K562 (cell line): ENCODE results near the gene ADAR. TPM values are rescaled to one million over a fixed set of nuclear protein-coding genes. Genes with fewer than 3 reads are reported as not detected.

ENCODE experiments used
- CBFA2T2 ChIP-seq: fragments of 450-650 bp; conservative IDR thresholded peaks from 2 replicates; pipeline ENCODE4 v1.6.1; 2017; ENCODE audit warnings: mild to moderate bottlenecking
- CTBP1 ChIP-seq: fragments of 450-650 bp; IDR thresholded peaks from 2 replicates; pipeline ENCODE4 v1.6.1; 2016; ENCODE audit warnings: borderline replicate concordance
- DPF2 ChIP-seq: fragments of 450-650 bp; IDR thresholded peaks from 2 replicates; pipeline ENCODE4 v1.6.1; 2016
- ELF4 ChIP-seq: fragments of 450-650 bp; formaldehyde crosslinking; IDR thresholded peaks from 2 replicates; pipeline ENCODE4 v1.4.0; 2022; ENCODE audit warnings: missing genetic modification characterization
- FIP1L1 ChIP-seq: fragments of 200-400 bp; formaldehyde crosslinking; IDR thresholded peaks from 2 replicates; pipeline ENCODE4 v1.6.1; 2018; ENCODE audit warnings: mild to moderate bottlenecking, low read depth, low read length; ENCODE audit not compliant: poor library complexity, severe bottlenecking
- FUS ChIP-seq: fragments of 200-400 bp; formaldehyde crosslinking; optimal IDR thresholded peaks from 2 replicates; pipeline ENCODE3; 2017; ENCODE audit warnings: low read depth, low read length
- POLR3G ChIP-seq: IDR thresholded peaks from 2 replicates; pipeline ENCODE4 v1.6.1; 2011; ENCODE audit not compliant: insufficient read length, insufficient replicate concordance; ENCODE audit errors: extremely low read depth
- PPARD ChIP-seq: fragments of 250-450 bp; sonication (Bioruptor Pico); IDR thresholded peaks from 2 replicates; pipeline ENCODE4 v1.8.0; 2022; ENCODE audit warnings: inconsistent platforms, mild to moderate bottlenecking, moderate library complexity
- RBM39 ChIP-seq: fragments of 200-400 bp; formaldehyde crosslinking; optimal IDR thresholded peaks from 2 replicates; pipeline ENCODE3; 2018; ENCODE audit warnings: low read depth, low read length
- SMARCE1 ChIP-seq: fragments of 450-650 bp; IDR thresholded peaks from 2 replicates; pipeline ENCODE4 v1.7.1; 2016; ENCODE audit warnings: mild to moderate bottlenecking
- SNIP1 ChIP-seq: fragments of 450-650 bp; IDR thresholded peaks from 2 replicates; pipeline ENCODE4 v1.7.1; 2017; ENCODE audit warnings: low read depth, mild to moderate bottlenecking
- SRSF9 ChIP-seq: fragments of 200-400 bp; formaldehyde crosslinking; IDR thresholded peaks from 2 replicates; pipeline ENCODE4 v1.6.1; 2017; ENCODE audit warnings: low read depth, low read length, borderline replicate concordance
- ZBTB1 ChIP-seq: sonication (generic); formaldehyde crosslinking; IDR thresholded peaks from 2 replicates; pipeline ENCODE4 v1.8.1; 2023; ENCODE audit warnings: missing genetic modification reagents, low read depth, mild to moderate bottlenecking, borderline replicate concordance
- ZFPM2 ChIP-seq: fragments of 250-450 bp; sonication (Bioruptor Pico); IDR thresholded peaks from 2 replicates; pipeline ENCODE4 v1.5.1; 2022; ENCODE audit warnings: mild to moderate bottlenecking
- ZNF146 ChIP-seq: IDR thresholded peaks from one replicate; pipeline ENCODE4 v1.6.1; 2018; ENCODE audit warnings: missing compliant biosample characterization; ENCODE audit not compliant: unreplicated experiment
- ZNF41 ChIP-seq: fragments of 250-450 bp; sonication (Bioruptor Pico); conservative IDR thresholded peaks from 2 replicates; pipeline ENCODE4 v1.4.0; 2020; ENCODE audit warnings: mild to moderate bottlenecking
- polyA plus RNA-seq, 8 experiments: library from polyadenylated mRNA; depleted of rRNA in 4 of 8; stranded (reverse) in 5 of 8; unstranded in 3 of 8; fragments of >200 nt; fragmentation: Nextera tagmentation in 2 of 8; fragmentation: Illumina TruSeq in 1 of 8; extraction: Ambion mirVana in 2 of 8; extraction: Trizol in 1 of 8; gene quantifications; 2 replicates each; pipeline versions ENCODE4 v1.2.1 to v1.2.3, GENCODE V29; 2011 to 2014; ENCODE audit warnings: inconsistent platforms in 1 of 8, missing spikeins in 1 of 8
- total RNA-seq, 7 experiments: library from RNA; depleted of rRNA in 6 of 7; stranded (reverse); fragments of >200 nt in 6 of 7; fragmentation: Illumina TruSeq in 2 of 7; extraction: Trizol in 2 of 7; gene quantifications; 2 replicates each; pipeline versions ENCODE4 v1.2.1 to v1.2.3, GENCODE V29; 2011 to 2021; ENCODE audit warnings: low replicate concordance in 1 of 7
- TF ChIP-seq, protein P1 (sequence below): fragments of 450-650 bp; IDR thresholded peaks from 2 replicates; pipeline ENCODE4 v1.7.0; 2016; ENCODE audit warnings: borderline replicate concordance
- TF ChIP-seq, protein P2 (sequence below): fragments of 250-450 bp; sonication (Bioruptor Pico); IDR thresholded peaks from 2 replicates; pipeline ENCODE4 v1.8.0; 2021; ENCODE audit warnings: moderate library complexity, mild to moderate bottlenecking, inconsistent platforms
- TF ChIP-seq, protein P3 (sequence below): sonication (generic); formaldehyde crosslinking; IDR thresholded peaks from 2 replicates; pipeline ENCODE4 v1.8.0; 2022; ENCODE audit warnings: mild to moderate bottlenecking, low read depth, missing genetic modification reagents
- TF ChIP-seq, protein P4 (sequence below): fragments of 150-350 bp; conservative IDR thresholded peaks from 2 replicates; pipeline ENCODE4 v1.6.1; 2014; ENCODE audit warnings: low read length

Gene ADAR
- total and polyA plus RNA-seq, 9 of the 15 experiments (the other 6 are each of a cell fraction or from before 2014, with no cell fraction given) = 30.1 to 123 (median 60.2) TPM

DNA sequence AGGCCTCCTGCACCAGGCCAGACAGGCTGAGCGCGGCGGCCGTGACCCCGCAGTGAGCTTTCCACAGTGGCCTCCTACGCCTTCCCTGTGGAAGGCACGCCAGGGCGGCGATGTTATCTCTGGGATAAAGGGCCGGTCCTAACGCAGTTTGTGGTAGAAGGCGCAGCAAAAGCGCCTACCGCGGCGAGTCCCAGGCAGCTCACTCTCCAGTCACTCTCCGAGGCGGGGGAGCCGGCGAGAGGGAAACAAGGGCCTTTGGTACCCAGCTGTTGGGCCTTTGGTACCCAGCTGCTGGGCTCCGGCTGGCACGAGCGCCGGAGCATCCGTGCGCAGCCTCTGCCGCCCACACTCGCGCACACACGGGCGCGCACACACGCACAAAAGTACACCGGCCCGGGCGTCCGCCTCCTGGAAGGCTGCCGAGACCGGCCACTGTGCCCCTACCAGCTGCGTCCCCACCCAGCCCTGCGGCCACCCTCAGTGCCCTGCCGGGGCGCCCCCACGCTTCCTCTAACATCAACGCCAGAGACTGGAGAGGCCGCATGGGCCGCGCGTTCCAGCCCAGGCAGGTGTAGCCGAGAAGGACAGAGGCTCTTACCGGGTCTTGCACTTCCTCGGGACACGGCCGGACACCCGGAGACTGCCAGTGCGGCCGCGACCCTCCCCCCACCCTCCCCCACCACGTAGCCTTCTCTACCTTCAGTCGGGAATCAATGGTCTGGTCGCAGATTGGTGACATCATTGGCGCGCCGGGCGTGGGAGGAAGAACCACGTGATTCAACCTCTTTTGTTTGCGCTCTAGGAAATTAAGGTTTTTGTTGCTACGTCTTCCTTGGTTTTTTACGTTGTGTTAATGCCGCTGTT is 19.5 kb upstream of the ADAR start (continued):
- TF ChIP-seq, protein P1, sequence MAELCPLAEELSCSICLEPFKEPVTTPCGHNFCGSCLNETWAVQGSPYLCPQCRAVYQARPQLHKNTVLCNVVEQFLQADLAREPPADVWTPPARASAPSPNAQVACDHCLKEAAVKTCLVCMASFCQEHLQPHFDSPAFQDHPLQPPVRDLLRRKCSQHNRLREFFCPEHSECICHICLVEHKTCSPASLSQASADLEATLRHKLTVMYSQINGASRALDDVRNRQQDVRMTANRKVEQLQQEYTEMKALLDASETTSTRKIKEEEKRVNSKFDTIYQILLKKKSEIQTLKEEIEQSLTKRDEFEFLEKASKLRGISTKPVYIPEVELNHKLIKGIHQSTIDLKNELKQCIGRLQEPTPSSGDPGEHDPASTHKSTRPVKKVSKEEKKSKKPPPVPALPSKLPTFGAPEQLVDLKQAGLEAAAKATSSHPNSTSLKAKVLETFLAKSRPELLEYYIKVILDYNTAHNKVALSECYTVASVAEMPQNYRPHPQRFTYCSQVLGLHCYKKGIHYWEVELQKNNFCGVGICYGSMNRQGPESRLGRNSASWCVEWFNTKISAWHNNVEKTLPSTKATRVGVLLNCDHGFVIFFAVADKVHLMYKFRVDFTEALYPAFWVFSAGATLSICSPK = no peak
- TF ChIP-seq SMARCE1 (peak; percentile 48; the same call in 1 of the 2 replicates), SNIP1 (no peak), ELF4 (CRISPR knock-in tag) (no peak), ZNF146 (CRISPR knock-in tag) (no peak), PPARD (no peak), ZFPM2 (no peak), FUS (no peak), CBFA2T2 (peak; percentile 75), DPF2 (0 out of 2 replicates have a peak, but pooled peaks have one; percentile 39), SRSF9 (no peak), CTBP1 (peak; percentile 87), ZBTB1 (CRISPR knock-in tag) (no peak), POLR3G (no peak), RBM39 (no peak), ZNF41 (CRISPR knock-in tag) (no peak), FIP1L1 (peak; percentile 62)
- TF ChIP-seq, protein P2, sequence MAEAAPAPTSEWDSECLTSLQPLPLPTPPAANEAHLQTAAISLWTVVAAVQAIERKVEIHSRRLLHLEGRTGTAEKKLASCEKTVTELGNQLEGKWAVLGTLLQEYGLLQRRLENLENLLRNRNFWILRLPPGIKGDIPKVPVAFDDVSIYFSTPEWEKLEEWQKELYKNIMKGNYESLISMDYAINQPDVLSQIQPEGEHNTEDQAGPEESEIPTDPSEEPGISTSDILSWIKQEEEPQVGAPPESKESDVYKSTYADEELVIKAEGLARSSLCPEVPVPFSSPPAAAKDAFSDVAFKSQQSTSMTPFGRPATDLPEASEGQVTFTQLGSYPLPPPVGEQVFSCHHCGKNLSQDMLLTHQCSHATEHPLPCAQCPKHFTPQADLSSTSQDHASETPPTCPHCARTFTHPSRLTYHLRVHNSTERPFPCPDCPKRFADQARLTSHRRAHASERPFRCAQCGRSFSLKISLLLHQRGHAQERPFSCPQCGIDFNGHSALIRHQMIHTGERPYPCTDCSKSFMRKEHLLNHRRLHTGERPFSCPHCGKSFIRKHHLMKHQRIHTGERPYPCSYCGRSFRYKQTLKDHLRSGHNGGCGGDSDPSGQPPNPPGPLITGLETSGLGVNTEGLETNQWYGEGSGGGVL = no peak
- TF ChIP-seq, protein P3, sequence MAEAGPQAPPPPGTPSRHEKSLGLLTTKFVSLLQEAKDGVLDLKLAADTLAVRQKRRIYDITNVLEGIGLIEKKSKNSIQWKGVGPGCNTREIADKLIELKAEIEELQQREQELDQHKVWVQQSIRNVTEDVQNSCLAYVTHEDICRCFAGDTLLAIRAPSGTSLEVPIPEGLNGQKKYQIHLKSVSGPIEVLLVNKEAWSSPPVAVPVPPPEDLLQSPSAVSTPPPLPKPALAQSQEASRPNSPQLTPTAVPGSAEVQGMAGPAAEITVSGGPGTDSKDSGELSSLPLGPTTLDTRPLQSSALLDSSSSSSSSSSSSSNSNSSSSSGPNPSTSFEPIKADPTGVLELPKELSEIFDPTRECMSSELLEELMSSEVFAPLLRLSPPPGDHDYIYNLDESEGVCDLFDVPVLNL = no peak
- TF ChIP-seq, protein P4, sequence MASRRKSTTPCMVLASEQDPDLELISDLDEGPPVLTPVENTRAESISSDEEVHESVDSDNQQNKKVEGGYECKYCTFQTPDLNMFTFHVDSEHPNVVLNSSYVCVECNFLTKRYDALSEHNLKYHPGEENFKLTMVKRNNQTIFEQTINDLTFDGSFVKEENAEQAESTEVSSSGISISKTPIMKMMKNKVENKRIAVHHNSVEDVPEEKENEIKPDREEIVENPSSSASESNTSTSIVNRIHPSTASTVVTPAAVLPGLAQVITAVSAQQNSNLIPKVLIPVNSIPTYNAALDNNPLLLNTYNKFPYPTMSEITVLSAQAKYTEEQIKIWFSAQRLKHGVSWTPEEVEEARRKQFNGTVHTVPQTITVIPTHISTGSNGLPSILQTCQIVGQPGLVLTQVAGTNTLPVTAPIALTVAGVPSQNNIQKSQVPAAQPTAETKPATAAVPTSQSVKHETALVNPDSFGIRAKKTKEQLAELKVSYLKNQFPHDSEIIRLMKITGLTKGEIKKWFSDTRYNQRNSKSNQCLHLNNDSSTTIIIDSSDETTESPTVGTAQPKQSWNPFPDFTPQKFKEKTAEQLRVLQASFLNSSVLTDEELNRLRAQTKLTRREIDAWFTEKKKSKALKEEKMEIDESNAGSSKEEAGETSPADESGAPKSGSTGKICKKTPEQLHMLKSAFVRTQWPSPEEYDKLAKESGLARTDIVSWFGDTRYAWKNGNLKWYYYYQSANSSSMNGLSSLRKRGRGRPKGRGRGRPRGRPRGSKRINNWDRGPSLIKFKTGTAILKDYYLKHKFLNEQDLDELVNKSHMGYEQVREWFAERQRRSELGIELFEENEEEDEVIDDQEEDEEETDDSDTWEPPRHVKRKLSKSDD = peak; percentile 85; the same call in 1 of the 2 replicates
